DLD1 (cell line): ENCODE results near the gene MINK1.
"Not testable (repeated sequence)": the region's sequence is repeated elsewhere in the genome, so short reads cannot be mapped to it uniquely, and the experiment has no call there.

Source experiments
- in situ Hi-C: cut with HindIII; loops from 2 replicates; pipeline ENCODE4 v1.10.0; 2017; ENCODE audit warnings: low sequenced_read_pairs

MINK1 gene

GRCh38 chr17:4897785-4898184 is 64.6 kb downstream of the MINK1 start:
- in situ Hi-C loops = no loop called here

- in situ Hi-C loops = no loop called here
These were observed 65.2 kb downstream of the MINK1 start for GRCh38 chr17:4898351-4898750.

GRCh38 chr17:4898927-4899326 is 65.8 kb downstream of the MINK1 start:
- in situ Hi-C loops = no loop called here

DNA sequence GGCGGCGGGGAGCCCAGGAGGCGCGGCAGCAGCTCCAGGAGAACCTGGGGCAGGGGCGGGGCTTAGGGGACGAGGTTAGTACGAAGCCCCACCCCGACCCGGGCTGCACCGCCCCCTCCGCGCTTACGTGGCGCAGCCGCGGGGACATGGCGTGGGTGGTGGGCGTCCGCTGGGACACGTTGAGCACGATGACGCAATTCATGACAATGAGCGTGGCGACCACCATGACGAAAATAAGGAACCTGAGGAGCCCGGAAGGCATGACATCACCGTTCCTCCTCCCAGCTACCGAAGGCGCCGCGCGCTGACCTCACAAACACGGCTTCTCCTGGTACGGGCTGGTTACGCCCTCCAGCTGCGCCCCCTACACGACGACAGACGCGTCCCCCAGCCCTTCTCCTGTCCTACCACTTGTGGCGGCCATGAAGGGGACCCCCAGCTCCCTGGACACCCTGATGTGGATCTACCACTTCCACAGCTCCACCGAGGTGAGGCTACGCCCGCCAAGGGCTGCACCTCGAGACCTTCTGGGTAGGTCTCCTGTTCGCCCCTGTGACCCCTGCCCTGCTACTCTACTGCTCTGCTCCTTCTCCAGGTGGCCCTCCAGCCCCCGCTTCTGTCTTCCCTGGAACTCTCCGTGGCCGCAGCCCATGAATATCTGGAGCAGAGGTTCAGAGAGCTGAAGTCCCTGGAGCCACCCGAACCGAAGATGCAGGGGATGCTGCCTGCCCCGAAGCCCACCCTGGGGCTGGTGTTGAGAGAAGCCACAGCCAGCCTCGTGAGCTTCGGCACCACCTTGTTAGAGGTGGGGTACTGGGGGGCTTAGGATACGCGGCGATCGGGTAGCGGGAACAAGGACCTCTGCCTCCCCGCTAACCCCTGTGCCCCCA is 66.4 kb downstream of the MINK1 start, which contains the start of gene C17orf107:
Gene C17orf107, plus strand, starts transcription at position 196 of the 890 bp plus-strand sequence. Its CDS starts 227 bp downstream, at position 423.
- in situ Hi-C loops = no loop called here

GRCh38 chr17:4900231-4901107 is 67.3 kb downstream of the MINK1 start:
- in situ Hi-C loops = no loop called here

- in situ Hi-C loops = no loop called here
These were observed 68.0 kb downstream of the MINK1 start for GRCh38 chr17:4901108-4901647.

DNA sequence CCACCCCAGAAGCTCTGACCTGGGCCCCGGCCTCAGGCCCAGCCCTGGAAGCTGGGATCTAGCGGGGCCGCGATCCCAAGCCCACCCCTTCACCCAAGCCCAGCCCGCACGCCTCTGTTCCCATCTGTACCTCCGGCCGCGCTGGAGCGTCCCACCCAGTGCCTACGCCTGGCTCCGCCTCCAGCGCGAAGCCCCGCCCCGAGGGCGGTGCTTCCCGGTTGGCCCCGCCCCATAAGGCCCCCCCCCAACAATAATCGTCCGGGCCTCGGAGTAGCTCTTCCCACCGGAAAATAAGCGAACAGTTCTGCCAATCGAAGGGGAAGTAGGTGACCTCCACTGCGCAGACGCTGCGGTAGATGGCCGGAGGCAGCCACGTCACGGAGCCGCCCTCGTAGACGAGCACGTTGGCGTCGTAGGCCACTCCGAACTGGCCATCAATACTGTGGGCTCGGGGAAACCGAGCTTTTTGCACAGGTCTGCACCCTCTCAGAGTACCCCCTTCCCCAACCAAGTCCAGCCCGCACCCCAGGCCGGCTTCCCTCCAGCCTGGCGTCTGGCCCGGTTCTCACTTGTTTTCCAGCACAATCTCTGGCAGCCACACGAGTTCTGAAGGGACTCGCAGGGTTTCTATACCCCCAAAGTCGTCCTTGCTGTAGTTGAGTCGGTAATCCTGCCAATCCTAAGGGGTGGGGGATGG is 68.7 kb downstream of the MINK1 start:
- in situ Hi-C loops = no loop called here

DNA sequence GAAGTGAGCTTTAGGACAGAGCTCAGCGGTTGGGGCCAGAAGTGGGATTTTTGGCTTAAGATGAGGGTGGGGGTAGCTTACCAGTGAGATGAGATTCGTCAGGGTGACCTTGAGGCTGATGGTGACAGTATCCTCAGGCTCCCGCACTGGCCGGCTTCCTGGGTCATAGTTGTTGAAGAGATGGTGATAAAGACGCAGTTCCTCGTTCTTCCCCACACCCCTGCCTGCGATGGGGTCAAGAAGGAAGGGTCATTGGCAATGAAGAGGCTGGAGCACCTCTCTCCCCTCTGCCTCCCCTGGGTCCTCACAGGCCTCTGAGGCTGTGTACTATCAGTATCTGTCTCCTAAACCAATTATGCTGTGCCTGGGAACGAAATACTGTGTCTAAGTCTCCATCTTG is 69.4 kb downstream of the MINK1 start:
- in situ Hi-C loops = no loop called here

DNA sequence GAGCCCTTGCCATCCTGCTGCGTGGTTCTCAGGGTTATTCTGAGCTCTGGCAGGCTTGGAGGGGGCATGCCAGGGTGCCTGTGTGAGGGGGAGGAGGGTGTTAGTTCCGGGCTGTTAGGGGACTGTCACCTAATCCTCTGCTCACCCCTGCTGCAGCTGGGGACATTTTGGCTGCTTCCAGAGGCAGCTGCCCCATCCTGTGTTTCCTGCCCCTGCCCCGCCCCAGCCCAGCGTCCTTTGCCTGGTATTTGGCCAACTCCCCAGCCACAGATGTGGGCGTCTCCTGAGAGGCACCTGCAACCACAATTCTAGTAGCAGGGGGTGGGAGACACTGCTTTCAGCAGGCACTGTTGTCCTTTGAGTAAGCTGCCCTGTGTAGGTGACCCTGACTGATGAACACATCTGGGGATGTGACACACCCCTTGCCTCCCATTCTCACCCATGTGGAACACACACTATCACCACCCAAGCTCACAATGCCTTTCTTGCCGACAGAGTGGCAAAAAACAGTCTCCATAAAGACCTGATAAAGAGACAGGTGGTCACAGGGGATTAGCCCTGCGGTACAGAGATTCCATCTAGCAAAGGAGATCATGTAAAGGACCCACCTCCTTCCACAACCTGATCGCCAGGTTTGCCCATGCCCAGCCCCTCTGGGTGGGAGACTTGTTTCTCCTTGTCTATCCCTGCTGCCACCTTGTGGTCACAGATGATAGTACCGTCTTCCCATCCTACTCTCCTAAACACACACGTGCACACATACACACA is 70.1 kb downstream of the MINK1 start, which contains the start of gene CHRNE:
Gene CHRNE, minus strand, starts transcription at position 48 of the 768 bp plus-strand sequence. Its CDS starts 35 bp downstream, at position 13.
- in situ Hi-C loops = no loop called here

DNA sequence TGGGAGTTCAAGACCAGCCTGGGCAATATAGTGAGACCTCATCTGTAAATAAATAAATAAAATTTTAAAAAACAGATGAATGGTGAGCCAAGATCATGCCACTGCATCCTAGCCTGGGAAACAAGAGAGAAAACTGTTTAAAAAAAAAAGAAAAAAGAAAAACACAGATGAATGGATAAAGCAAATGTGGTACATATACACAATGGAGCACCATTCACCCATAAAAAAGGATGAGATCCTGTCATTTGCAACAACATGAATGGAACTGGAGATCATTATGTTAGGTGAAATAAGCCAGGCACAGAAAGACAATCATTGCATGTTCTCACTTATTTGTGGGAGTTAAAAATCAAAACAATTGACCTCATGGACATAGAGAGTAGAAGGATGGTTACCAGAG is 73.5 kb downstream of the MINK1 start:
- in situ Hi-C loops = not testable (repeated sequence)

DNA sequence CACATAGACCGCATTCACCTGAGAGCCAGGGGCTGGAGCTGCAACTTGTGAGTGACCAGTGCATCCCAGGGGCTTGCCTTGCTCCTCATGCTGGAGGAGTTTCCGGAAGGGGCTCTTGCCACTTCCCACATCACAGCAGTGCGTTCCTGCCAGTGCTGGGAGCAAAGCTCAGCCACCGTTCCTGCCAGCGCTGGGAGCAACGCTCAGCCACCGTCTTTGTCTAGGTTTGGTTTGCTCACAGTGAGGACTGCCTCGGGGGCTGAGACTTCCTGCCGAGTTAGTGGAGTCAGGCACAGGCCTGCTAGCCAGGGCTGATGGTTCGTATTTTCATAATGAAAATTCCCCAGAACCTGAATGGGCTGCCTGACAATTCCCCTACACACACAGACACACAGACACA is 75.2 kb downstream of the MINK1 start:
- in situ Hi-C loops = no loop called here

DNA sequence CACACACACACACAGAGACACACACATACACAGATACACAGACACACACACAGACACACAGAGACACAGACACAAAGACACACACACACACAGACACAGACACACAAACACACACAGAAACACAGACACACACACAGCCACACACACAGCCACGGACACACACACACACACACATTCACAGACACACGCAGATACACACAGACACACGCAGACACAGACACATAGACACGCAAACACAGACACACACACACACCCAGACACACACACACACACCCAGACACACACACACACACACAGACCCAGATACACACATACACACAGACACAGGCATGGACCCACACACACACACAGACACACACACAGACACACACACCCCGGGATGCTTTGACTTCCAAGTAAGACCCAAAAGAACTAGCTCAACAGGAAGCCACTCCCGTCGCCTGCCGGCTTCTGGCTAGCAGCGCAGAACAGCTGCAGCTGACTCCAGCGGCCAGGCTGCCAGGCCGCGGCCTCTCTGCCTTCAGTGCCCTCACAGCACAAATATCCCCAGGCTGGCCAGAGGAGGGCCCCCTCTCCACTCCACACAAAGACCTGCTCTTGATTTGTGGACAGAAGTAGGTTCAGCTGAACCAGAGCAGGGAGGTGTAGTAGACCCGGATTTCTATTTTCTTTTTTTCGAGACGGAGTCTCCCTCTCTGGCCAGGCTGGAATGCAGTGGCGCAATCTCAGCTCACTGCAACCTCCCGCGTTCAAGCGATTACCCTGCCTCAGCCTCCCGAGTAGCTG is 75.8 kb downstream of the MINK1 start:
- in situ Hi-C loops = no loop called here

DNA sequence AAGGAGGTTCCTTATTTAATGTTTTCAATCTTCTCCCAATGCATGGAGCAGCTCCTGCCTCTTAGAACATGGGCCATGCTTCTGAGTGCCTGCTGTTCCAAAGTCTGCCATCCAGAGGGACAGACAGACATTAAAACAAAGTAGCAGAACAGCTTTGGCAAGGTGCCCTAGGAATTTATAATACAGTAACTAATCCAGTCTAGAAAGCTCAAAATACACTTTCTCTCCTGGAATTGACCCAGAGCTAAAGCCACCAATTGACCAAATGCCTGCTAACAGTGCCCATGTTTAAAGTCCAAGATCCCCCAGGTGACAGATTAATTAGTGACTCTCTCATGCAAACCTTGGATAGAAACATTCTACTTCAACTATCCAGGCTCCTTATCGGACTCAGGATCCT is 80.9 kb downstream of the MINK1 start:
- in situ Hi-C loops = no loop called here

GRCh38 chr17:4914551-4914950 is 81.4 kb downstream of the MINK1 start:
- in situ Hi-C loops = not testable (repeated sequence)

GRCh38 chr17:4919511-4920047 is 86.4 kb downstream of the MINK1 start:
- in situ Hi-C loops = no loop called here

DNA sequence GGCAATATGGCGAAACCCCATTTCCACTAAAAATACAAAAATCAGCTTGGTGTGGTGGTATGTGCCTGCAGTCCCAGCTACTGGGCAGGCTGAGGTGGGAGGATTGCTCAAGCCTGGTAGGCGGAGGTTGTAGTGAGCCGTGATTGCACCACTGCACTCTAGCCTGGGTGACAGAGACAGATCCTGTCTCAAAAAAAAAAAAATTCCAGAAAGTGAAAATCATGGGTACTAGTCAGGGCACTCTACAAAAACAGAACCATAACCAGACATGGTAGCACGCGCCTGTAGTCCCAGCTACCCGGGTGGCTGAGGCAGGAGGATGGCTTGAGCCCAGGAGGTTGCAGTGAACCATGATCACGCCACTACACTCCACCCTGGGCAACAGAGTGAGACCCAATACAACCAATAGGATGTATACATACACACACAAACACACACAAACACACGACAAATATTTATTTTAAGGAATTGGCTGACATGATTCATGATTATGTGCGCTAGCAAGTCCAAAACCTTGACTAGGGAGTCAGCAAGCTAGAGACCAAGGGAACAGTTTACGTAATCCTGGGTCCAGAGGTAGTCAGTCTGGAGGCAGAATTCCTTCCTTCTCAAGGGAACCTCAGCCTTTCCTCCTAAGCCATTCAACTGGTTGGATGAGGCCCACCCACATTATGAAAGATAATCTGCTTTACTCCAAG is 87.4 kb downstream of the MINK1 start:
- in situ Hi-C loops = no loop called here

DNA sequence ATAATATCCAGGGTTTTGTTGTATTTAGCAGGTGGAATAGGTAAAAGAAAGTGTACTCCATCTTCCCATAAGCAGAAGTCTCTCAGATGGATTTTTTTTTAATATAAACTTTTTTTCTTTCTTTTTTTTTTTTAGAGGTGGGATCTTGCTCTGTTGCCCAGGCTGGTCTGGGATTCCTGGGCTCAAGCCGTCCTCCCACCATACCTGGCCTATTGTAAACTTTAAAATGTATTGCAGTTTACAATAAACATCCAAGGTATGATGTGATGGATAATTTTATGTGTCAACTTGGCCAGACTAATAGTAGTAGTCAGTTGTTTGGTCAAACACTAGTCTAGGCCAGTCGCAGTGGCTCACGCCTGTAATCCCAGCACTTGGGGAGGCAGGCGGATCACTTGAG is 88.2 kb downstream of the MINK1 start:
- in situ Hi-C loops = no loop called here
